ENCODE measurements around the gene CREB3L2. TPM values are rescaled to one million over a fixed set of nuclear protein-coding genes. Genes with fewer than 3 reads are reported as not detected.

Gene CREB3L2
- total and polyA plus RNA-seq, 4 donors = 13.0 to 25.7 (median 19.5) TPM

DNA sequence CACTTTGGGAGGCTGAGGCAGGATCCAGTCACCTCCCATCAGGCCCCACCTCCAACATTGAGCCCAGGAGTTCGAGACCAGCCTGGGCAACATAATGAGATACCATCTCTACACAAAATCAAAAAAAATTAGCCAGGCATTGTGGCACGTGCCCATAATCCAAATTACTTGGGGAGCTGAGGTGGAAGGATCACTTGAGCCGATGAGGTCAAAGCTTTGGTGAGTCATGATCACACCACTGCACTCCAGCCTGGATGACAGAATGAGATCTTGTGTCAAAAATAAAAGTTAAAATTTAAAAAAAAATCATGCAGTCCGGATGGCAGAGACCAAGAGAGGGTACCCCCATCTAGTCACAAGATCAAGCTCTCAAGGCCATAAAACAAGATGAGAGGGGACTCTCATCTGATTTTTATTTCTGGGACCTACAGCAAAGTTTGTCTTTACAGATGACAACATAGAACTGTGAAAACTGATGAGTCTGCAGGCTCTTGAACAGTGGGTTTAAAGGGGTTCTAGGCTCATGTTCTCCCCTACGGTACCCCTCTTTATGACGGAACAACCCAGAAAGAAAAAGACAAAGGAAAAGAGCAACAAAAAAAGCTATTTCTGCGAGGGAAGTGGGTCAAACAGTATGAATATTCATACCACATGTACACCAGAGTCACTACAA is 28.9 kb upstream of the CREB3L2 start:
- Histone ChIP-seq H3K4me1 (ENCODE audit: control insufficient read depth, insufficient read depth, low read length) (no peaks in the 10 kb centered on the region), H3K4me3 (ENCODE audit: low read depth, low read length) (no peak overlapping the region), H3K9me3 (ENCODE audit: control insufficient read depth, insufficient read depth, low read length) (no peaks in the 10 kb centered on the region), H3K36me3 (ENCODE audit: control insufficient read depth, insufficient read depth, low read length) (no peaks in the 10 kb centered on the region), H3K27ac (ENCODE audit: low read depth, low read length) (no peak overlapping the region), H3K27me3 (ENCODE audit: control insufficient read depth, insufficient read depth, low read length) (no peaks in the 10 kb centered on the region)
- WGBS (ENCODE audit: insufficient coverage) = 70% methylated on average over 2 of the region's 7 CpGs
- no peak for DNase-seq (ENCODE audit: low read depth in 4 of 6, low spot score in 6 of 6)

- Histone ChIP-seq H3K4me3 (ENCODE audit: low read depth, low read length) (no peak overlapping the region), H3K36me3 (ENCODE audit: control insufficient read depth, insufficient read depth, low read length) (no peaks in the 10 kb centered on the region), H3K4me1 (ENCODE audit: control insufficient read depth, insufficient read depth, low read length) (no peaks in the 10 kb centered on the region), H3K9me3 (ENCODE audit: control insufficient read depth, insufficient read depth, low read length) (no peaks in the 10 kb centered on the region), H3K27ac (ENCODE audit: low read depth, low read length) (no peak overlapping the region), H3K27me3 (ENCODE audit: control insufficient read depth, insufficient read depth, low read length) (no peaks in the 10 kb centered on the region)
- WGBS (ENCODE audit: insufficient coverage) = no CpG with 5 or more reads among the region's 2 CpGs
- no peak for DNase-seq (ENCODE audit: low read depth in 4 of 6, low spot score in 6 of 6)
Observed at GRCh38 chr7:138029941-138030340, 28.1 kb upstream of the CREB3L2 start.

DNA sequence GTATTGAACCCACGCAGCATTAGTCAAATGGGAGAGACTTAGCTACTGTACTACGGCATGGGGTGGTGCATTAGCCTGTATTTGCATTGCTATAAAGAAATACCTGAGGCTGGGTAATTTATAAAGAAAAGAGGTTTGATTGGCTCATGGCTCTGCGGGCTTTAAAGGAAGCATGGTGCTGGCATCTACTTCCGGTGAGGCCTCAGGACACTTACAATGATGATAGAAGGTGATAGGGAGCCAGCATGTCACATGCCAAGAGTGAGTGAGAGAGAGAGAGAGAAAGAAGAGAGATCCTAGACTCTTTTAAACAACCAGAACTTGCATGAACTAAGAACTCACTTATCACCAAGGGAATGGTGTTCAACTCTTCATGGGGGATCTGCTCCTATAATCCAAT is 27.2 kb upstream of the CREB3L2 start:
- Histone ChIP-seq H3K27ac (ENCODE audit: low read depth, low read length) (no peak overlapping the region), H3K36me3 (ENCODE audit: control insufficient read depth, insufficient read depth, low read length) (no peaks in the 10 kb centered on the region), H3K4me3 (ENCODE audit: low read depth, low read length) (no peak overlapping the region), H3K9me3 (ENCODE audit: control insufficient read depth, insufficient read depth, low read length) (no peaks in the 10 kb centered on the region), H3K4me1 (ENCODE audit: control insufficient read depth, insufficient read depth, low read length) (no peaks in the 10 kb centered on the region), H3K27me3 (ENCODE audit: control insufficient read depth, insufficient read depth, low read length) (no peaks in the 10 kb centered on the region)
- WGBS (ENCODE audit: insufficient coverage) = 100% methylated on average over 2 of the region's 4 CpGs
- DNase-seq (ENCODE audit: low read depth in 4 of 6, low spot score in 6 of 6) = no peak

DNA sequence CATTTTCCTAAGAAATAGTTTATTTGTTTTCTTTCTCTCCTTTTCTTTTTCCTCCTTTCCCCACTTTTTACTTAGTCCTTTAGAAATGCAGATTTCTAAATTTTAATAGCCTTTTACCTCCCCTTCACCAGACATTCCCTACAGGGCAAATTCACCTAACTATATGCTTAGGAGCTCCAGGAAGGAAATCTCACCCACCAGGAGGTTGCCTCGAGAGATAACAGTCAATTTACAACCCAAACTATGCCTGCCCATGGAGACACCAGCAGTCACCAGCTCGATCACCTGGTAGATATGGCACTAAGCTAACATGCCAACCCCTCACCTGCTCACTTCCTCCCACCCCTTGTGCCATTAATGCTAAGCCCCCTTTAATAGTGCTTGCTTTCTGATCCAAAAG is 25.2 kb upstream of the CREB3L2 start:
- H3K9me3 ChIP-seq (ENCODE audit: control insufficient read depth, insufficient read depth, low read length) = no peaks in the 10 kb centered on the region
- H3K27ac ChIP-seq (ENCODE audit: low read depth, low read length) = no peak overlapping the region
- no peaks in the 10 kb centered on the region for H3K4me1 ChIP-seq (ENCODE audit: control insufficient read depth, insufficient read depth, low read length)
- H3K27me3 ChIP-seq (ENCODE audit: control insufficient read depth, insufficient read depth, low read length) = no peaks in the 10 kb centered on the region
- no peaks in the 10 kb centered on the region for H3K36me3 ChIP-seq (ENCODE audit: control insufficient read depth, insufficient read depth, low read length)
- DNase-seq (ENCODE audit: low read depth in 4 of 6, low spot score in 6 of 6) = no peak
- no peak overlapping the region for H3K4me3 ChIP-seq (ENCODE audit: low read depth, low read length)
- 47% methylated on average over 2 of the region's 2 CpGs for WGBS (ENCODE audit: insufficient coverage)

DNA sequence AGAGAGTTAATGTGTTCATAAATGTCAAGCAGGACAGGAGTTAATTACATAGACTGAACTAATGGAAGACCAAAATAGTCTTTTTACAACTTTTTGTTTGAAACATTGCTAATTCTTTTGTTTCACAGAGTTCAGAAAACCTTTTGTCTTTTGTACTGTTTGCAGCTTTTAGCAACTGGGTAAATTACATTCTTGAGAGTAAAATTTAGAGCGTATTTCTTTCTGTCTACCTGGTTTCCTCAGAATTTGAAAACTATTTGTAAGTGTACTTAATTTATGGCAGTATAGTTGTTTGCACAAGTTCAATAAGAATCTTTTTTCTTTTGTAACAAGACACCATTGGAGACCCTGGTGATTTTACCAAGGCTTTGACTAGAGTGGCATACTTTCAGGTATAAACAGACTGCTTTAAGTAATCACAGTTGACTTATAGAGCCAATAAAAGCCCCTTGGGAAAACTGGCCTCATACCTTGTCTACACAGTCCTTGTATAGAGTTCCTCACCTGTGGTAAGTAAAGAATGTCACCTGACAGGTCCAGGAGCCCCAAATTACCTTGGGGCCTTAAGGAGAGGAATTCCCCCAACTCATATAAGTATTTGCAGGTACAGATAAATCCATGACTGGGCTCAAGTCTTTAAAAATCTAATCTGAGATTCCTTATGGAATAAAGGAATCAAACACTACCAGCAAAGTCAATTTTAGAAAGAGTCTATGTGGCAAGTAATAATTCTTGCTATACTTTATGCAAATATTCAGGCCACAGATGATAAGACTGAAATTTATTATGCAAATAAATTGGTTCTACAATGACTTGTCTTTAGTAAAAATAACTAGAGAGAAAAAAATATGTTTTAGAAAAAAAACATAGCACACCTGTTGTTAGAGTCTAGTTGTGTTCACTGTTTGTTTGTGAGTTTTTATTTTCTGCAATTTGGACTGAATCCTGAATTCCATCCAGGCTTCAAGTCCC is 23.6 kb upstream of the CREB3L2 start:
- Histone ChIP-seq H3K4me3 (ENCODE audit: low read depth, low read length) (no peak overlapping the region), H3K4me1 (ENCODE audit: control insufficient read depth, insufficient read depth, low read length) (no peaks in the 10 kb centered on the region), H3K27me3 (ENCODE audit: control insufficient read depth, insufficient read depth, low read length) (no peaks in the 10 kb centered on the region), H3K36me3 (ENCODE audit: control insufficient read depth, insufficient read depth, low read length) (no peaks in the 10 kb centered on the region), H3K27ac (ENCODE audit: low read depth, low read length) (no peak overlapping the region), H3K9me3 (ENCODE audit: control insufficient read depth, insufficient read depth, low read length) (no peaks in the 10 kb centered on the region)
- DNase-seq (ENCODE audit: low read depth in 4 of 6, low spot score in 6 of 6) = no peak
- WGBS (ENCODE audit: insufficient coverage) = no CpG with 5 or more reads among the region's 1 CpG

DNA sequence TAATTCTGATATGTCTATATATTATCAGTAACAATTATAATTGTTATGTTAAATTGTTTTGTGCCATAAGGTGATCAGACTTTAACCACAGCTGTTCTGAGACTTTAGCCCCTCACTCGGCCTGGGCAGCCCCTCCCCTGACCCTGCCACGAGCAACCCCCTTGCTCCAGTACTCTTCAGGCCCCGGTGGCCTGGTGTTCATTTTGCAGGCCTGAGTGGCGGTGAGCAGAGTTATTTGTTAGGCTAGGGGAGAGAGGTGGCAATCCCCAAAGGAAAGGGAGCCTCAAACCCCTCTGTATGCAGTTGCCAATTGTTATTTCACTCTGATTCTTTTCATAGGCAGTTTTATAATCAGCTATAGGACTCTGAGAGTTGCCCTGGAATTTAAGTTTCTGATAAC is 22.9 kb upstream of the CREB3L2 start:
- Histone ChIP-seq H3K36me3 (ENCODE audit: control insufficient read depth, insufficient read depth, low read length) (no peaks in the 10 kb centered on the region), H3K9me3 (ENCODE audit: control insufficient read depth, insufficient read depth, low read length) (no peaks in the 10 kb centered on the region), H3K4me3 (ENCODE audit: low read depth, low read length) (no peak overlapping the region), H3K27me3 (ENCODE audit: control insufficient read depth, insufficient read depth, low read length) (no peaks in the 10 kb centered on the region), H3K27ac (ENCODE audit: low read depth, low read length) (no peak overlapping the region), H3K4me1 (ENCODE audit: control insufficient read depth, insufficient read depth, low read length) (no peaks in the 10 kb centered on the region)
- DNase-seq (ENCODE audit: low read depth in 4 of 6, low spot score in 6 of 6) = no peak
- no CpG with 5 or more reads among the region's 4 CpGs for WGBS (ENCODE audit: insufficient coverage)

DNA sequence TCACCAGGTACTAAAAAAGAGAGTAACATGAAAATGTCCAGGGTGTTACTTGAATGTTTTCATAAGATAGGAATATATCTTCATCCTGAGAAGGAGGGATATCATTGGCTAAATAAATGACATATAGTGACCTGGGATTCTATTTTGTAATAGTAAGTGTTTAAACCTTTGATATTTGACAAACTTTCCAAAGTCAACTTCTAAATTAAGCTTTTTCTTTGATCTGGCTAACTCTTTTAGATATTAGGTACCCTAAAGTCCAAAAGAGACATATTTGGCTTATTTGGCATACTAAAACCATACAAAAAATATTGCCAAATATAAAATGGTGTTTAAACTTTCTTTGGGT is 22.4 kb upstream of the CREB3L2 start:
- Histone ChIP-seq H3K4me3 (ENCODE audit: low read depth, low read length) (no peak overlapping the region), H3K9me3 (ENCODE audit: control insufficient read depth, insufficient read depth, low read length) (no peaks in the 10 kb centered on the region), H3K27me3 (ENCODE audit: control insufficient read depth, insufficient read depth, low read length) (no peaks in the 10 kb centered on the region), H3K36me3 (ENCODE audit: control insufficient read depth, insufficient read depth, low read length) (no peaks in the 10 kb centered on the region), H3K4me1 (ENCODE audit: control insufficient read depth, insufficient read depth, low read length) (no peaks in the 10 kb centered on the region), H3K27ac (ENCODE audit: low read depth, low read length) (no peak overlapping the region)
- DNase-seq (ENCODE audit: low read depth in 4 of 6, low spot score in 6 of 6) = no peak

- Histone ChIP-seq H3K4me1 (ENCODE audit: control insufficient read depth, insufficient read depth, low read length) (no peaks in the 10 kb centered on the region), H3K9me3 (ENCODE audit: control insufficient read depth, insufficient read depth, low read length) (no peaks in the 10 kb centered on the region), H3K27me3 (ENCODE audit: control insufficient read depth, insufficient read depth, low read length) (no peaks in the 10 kb centered on the region), H3K4me3 (ENCODE audit: low read depth, low read length) (no peak overlapping the region), H3K36me3 (ENCODE audit: control insufficient read depth, insufficient read depth, low read length) (no peaks in the 10 kb centered on the region), H3K27ac (ENCODE audit: low read depth, low read length) (no peak overlapping the region)
- WGBS (ENCODE audit: insufficient coverage) = 74% methylated on average over 3 of the region's 3 CpGs
- DNase-seq (ENCODE audit: low read depth in 4 of 6, low spot score in 6 of 6) = peak in 1 of 6 donors; percentile 52
Observed at GRCh38 chr7:138023618-138024342, 21.9 kb upstream of the CREB3L2 start.

- no peak overlapping the region for H3K27ac ChIP-seq (ENCODE audit: low read depth, low read length)
- no peaks in the 10 kb centered on the region for H3K9me3 ChIP-seq (ENCODE audit: control insufficient read depth, insufficient read depth, low read length)
- H3K36me3 ChIP-seq (ENCODE audit: control insufficient read depth, insufficient read depth, low read length) = no peaks in the 10 kb centered on the region
- no CpG with 5 or more reads among the region's 6 CpGs for WGBS (ENCODE audit: insufficient coverage)
- no peaks in the 10 kb centered on the region for H3K27me3 ChIP-seq (ENCODE audit: control insufficient read depth, insufficient read depth, low read length)
- no peak for DNase-seq (ENCODE audit: low read depth in 4 of 6, low spot score in 6 of 6)
- H3K4me3 ChIP-seq (ENCODE audit: low read depth, low read length) = no peak overlapping the region
- H3K4me1 ChIP-seq (ENCODE audit: control insufficient read depth, insufficient read depth, low read length) = no peaks in the 10 kb centered on the region
Observed at GRCh38 chr7:138021889-138022288, 20.0 kb upstream of the CREB3L2 start.

Measured in spinal cord (tissue), 10 donors.